ENCODE measurements around the gene SLC38A4.

- TF ChIP-seq EZH2 (IDR thresholded peaks at IDR 0.05; ENCODE audit: insufficient read depth, poor library complexity, severe bottlenecking) = no peak
- no peak for TF ChIP-seq EZH2phosphoT487 (IDR thresholded peaks at IDR 0.05; ENCODE audit: insufficient read depth, low read depth)
Measured at GRCh38 chr12:46839964-46840363, 14.2 kb upstream of the SLC38A4 start.

All from GM23248 (cell line).